K562 (cell line): Measurements from ENCODE around the gene MED15. TPM values are rescaled to one million over a fixed set of nuclear protein-coding genes. Genes with fewer than 3 reads are reported as not detected.

Source experiments
- ATF2 ChIP-seq: sonication (generic); formaldehyde crosslinking; IDR thresholded peaks from 2 replicates; pipeline ENCODE4 v1.8.1; 2022; ENCODE audit warnings: missing genetic modification reagents
- BMI1 ChIP-seq: fragments of 150-350 bp; IDR thresholded peaks from 2 replicates; pipeline ENCODE4 v1.6.1; 2014; ENCODE audit warnings: low read length
- CHAMP1 ChIP-seq: fragments of 450-650 bp; IDR thresholded peaks from 2 replicates; pipeline ENCODE4 v1.6.1; 2016; ENCODE audit warnings: mild to moderate bottlenecking
- CSDE1 ChIP-seq, 2 experiments: fragments of 450-650 bp; IDR thresholded peaks; 2 replicates each; pipeline ENCODE4 v1.6.1; 2016; ENCODE audit warnings: mild to moderate bottlenecking in 1 of 2
- FOXK1 ChIP-seq: sonication (generic); formaldehyde crosslinking; IDR thresholded peaks from 2 replicates; pipeline ENCODE4 v1.8.0; 2022; ENCODE audit warnings: missing genetic modification reagents, mild to moderate bottlenecking, borderline replicate concordance
- MXI1 ChIP-seq: IDR thresholded peaks from 2 replicates; pipeline ENCODE4 v1.6.1; 2011; ENCODE audit warnings: low read depth, mild to moderate bottlenecking, improper control_type of control experiment, low read length
- NFE2L1 ChIP-seq: fragments of 450-650 bp; IDR thresholded peaks from 2 replicates; pipeline ENCODE4 v1.6.1; 2016; ENCODE audit warnings: missing genetic modification characterization, low read depth, mild to moderate bottlenecking, missing compliant biosample characterization, moderate library complexity, borderline replicate concordance
- POLR2A ChIP-seq: fragments of 450-650 bp; conservative IDR thresholded peaks from 2 replicates; pipeline ENCODE4 v1.6.1; 2016
- POLR2G ChIP-seq: fragments of 200-400 bp; formaldehyde crosslinking; IDR thresholded peaks from 2 replicates; pipeline ENCODE4 v1.6.1; 2017; ENCODE audit warnings: low read depth, mild to moderate bottlenecking, antibody characterized with exemption, low read length, moderate library complexity
- SMC3 ChIP-seq: conservative IDR thresholded peaks from 2 replicates; pipeline ENCODE4 v1.6.1; 2011; ENCODE audit warnings: low read depth, low read length, improper control_type of control experiment; ENCODE audit not compliant: insufficient read depth
- TFAP4 ChIP-seq: sonication (generic); formaldehyde crosslinking; IDR thresholded peaks from 2 replicates; pipeline ENCODE4 v1.8.0; 2022; ENCODE audit warnings: missing genetic modification reagents, mild to moderate bottlenecking, moderate library complexity, borderline replicate concordance
- ZNF146 ChIP-seq: IDR thresholded peaks from one replicate; pipeline ENCODE4 v1.6.1; 2018; ENCODE audit warnings: missing compliant biosample characterization; ENCODE audit not compliant: unreplicated experiment
- ZNF318 ChIP-seq, 2 experiments: fragments of 450-650 bp; IDR thresholded peaks; 2 replicates each; pipeline ENCODE4 v1.6.1; 2016; ENCODE audit warnings: mild to moderate bottlenecking in 2 of 2, borderline replicate concordance in 1 of 2, low read depth in 1 of 2, moderate library complexity in 1 of 2
- ZNF445 ChIP-seq: fragments of 250-450 bp; sonication (Bioruptor Pico); IDR thresholded peaks from 2 replicates; pipeline ENCODE4 v1.4.0; 2020; ENCODE audit warnings: low read depth, mild to moderate bottlenecking, moderate library complexity
- polyA plus RNA-seq, 8 experiments: library from polyadenylated mRNA; depleted of rRNA in 4 of 8; stranded (reverse) in 5 of 8; unstranded in 3 of 8; fragments of >200 nt; fragmentation: Nextera tagmentation in 2 of 8; fragmentation: Illumina TruSeq in 1 of 8; extraction: Ambion mirVana in 2 of 8; extraction: Trizol in 1 of 8; gene quantifications; 2 replicates each; pipeline versions ENCODE4 v1.2.1 to v1.2.3, GENCODE V29; 2011 to 2014; ENCODE audit warnings: inconsistent platforms in 1 of 8, missing spikeins in 1 of 8
- total RNA-seq, 7 experiments: library from RNA; depleted of rRNA in 6 of 7; stranded (reverse); fragments of >200 nt in 6 of 7; fragmentation: Illumina TruSeq in 2 of 7; extraction: Trizol in 2 of 7; gene quantifications; 2 replicates each; pipeline versions ENCODE4 v1.2.1 to v1.2.3, GENCODE V29; 2011 to 2021; ENCODE audit warnings: low replicate concordance in 1 of 7

The MED15 gene
- total and polyA plus RNA-seq, 9 of the 15 experiments (the other 6 are each of a cell fraction or from before 2014, with no cell fraction given), result 4.0 to 271 (median 60.1) TPM

- TF ChIP-seq ATF2 (CRISPR knock-in tag) (no peak), CHAMP1 (no peak), ZNF445 (CRISPR knock-in tag) (no peak), CSDE1 (IDR thresholded peaks at IDR 0.05) (no peak), BMI1 (0 out of 2 replicates have a peak, but pooled peaks have one; percentile 19), MXI1 (peak; percentile 95), POLR2G (peak; percentile 100), NFE2L1 (tag) (no peak), POLR2A (no peak), TFAP4 (CRISPR knock-in tag) (no peak), ZNF318 (IDR thresholded peaks at IDR 0.05; ENCODE audit: borderline replicate concordance in 1 of 2, low read depth in 1 of 2) (no peak), FOXK1 (CRISPR knock-in tag) (peak; percentile 99), ZNF146 (CRISPR knock-in tag) (no peak), SMC3 (peak; percentile 1; the same call in 1 of the 2 replicates)
Measured at GRCh38 chr22:20507253-20508066, at the start of gene MED15 (continued).
